Upper lobe of right lung (tissue), 1 donor: Measurements from ENCODE around the gene ASMT. TPM values are rescaled to one million over a fixed set of nuclear protein-coding genes. Genes with fewer than 3 reads are reported as not detected.
"Not testable (repeated sequence)": the region's sequence is repeated elsewhere in the genome, so short reads cannot be mapped to it uniquely, and the experiment has no call there.

ENCODE experiments used
- ATAC-seq: fragments of 200-7000 bp; cut with Tn5 transposase; one replicate; pipeline ENCODE4 v1.9.1; 2020; ENCODE audit warnings: mild to moderate bottlenecking, moderate library complexity
- DNase-seq: peaks from one replicate; pipeline ENCODE4 v3.0.0-alpha.2; 2020
- H3K27ac ChIP-seq: fragments of 200-600 bp; one replicate; pipeline ENCODE4 v1.8.0; 2022
- H3K27me3 ChIP-seq: fragments of 200-600 bp; one replicate; pipeline ENCODE4 v1.8.0; 2022; ENCODE audit warnings: mild to moderate bottlenecking
- H3K36me3 ChIP-seq: fragments of 200-600 bp; one replicate; pipeline ENCODE4 v1.8.0; 2022
- H3K4me1 ChIP-seq: fragments of 200-600 bp; one replicate; pipeline ENCODE4 v1.8.0; 2022
- H3K4me3 ChIP-seq: fragments of 200-600 bp; one replicate; pipeline ENCODE4 v1.8.0; 2022; ENCODE audit warnings: mild to moderate bottlenecking
- H3K9me3 ChIP-seq: fragments of 200-600 bp; one replicate; pipeline ENCODE4 v1.8.0; 2022
- CTCF ChIP-seq: fragments of 200-600 bp; IDR thresholded peaks from one replicate; pipeline ENCODE4 v1.8.0; 2022; ENCODE audit warnings: antibody characterized with exemption
- intact Hi-C: fragments of 100-400 bp; cut with DNase I; formaldehyde crosslinking; loops from one replicate; pipeline ENCODE4 v1.11.0; 2022
- total RNA-seq: library from RNA; stranded (reverse); fragmentation: NEBNext Ultra II Directional; extraction: Animal tissue kit (Norgen Biotek cat#: 25700); gene quantifications from one replicate; pipeline ENCODE4 v1.2.1, GENCODE V29; 2021
- donor health status: DM: no; HTN: yes; CAD: no; lungs with severe emphysema.

The ASMT gene
- total RNA-seq, 1 donor from 2014 or later = not detected

- no peak for DNase-seq
Observed at GRCh38 chrX:1679238-1679637, 64.4 kb downstream of the ASMT start.

GRCh38 chrX:1681439-1681838, 66.6 kb downstream of the ASMT start:
- Histone ChIP-seq H3K27ac (no peak overlapping the region), H3K9me3 (no peaks in the 10 kb centered on the region), H3K36me3 (no peaks in the 10 kb centered on the region), H3K4me1 (no peaks in the 10 kb centered on the region), H3K4me3 (no peak overlapping the region), H3K27me3 (no peaks in the 10 kb centered on the region)
- DNase-seq = no peak
- TF ChIP-seq CTCF = no peak
- no peak for ATAC-seq
- intact Hi-C loops = no loop called here

More at GRCh38 chrX:1679238-1679637, 64.4 kb downstream of the ASMT start:
- no peaks in the 10 kb centered on the region for H3K36me3 ChIP-seq
- ATAC-seq = no peak
- no peaks in the 10 kb centered on the region for H3K9me3 ChIP-seq
- H3K27ac ChIP-seq = no peak overlapping the region
- no peaks in the 10 kb centered on the region for H3K4me1 ChIP-seq
- TF ChIP-seq CTCF = no peak
- intact Hi-C loops = no loop called here
- no peak overlapping the region for H3K4me3 ChIP-seq
- no peaks in the 10 kb centered on the region for H3K27me3 ChIP-seq

GRCh38 chrX:1681856-1682255, 67.0 kb downstream of the ASMT start:
- ATAC-seq, H3K4me1 ChIP-seq, DNase-seq, H3K4me3 ChIP-seq, H3K27me3 ChIP-seq, H3K9me3 ChIP-seq, intact Hi-C loops, H3K36me3 ChIP-seq, H3K27ac ChIP-seq: not testable (repeated sequence)

GRCh38 chrX:1682501-1682900, 67.6 kb downstream of the ASMT start:
- H3K27me3 ChIP-seq, H3K36me3 ChIP-seq, H3K27ac ChIP-seq, H3K4me3 ChIP-seq, DNase-seq, intact Hi-C loops, ATAC-seq, H3K9me3 ChIP-seq, H3K4me1 ChIP-seq: not testable (repeated sequence)

GRCh38 chrX:1684883-1685282, 70.0 kb downstream of the ASMT start:
- H3K9me3 ChIP-seq, intact Hi-C loops, DNase-seq, H3K4me3 ChIP-seq, ATAC-seq, H3K36me3 ChIP-seq, H3K27me3 ChIP-seq, H3K27ac ChIP-seq, H3K4me1 ChIP-seq: not testable (repeated sequence)

GRCh38 chrX:1685444-1685880, 70.6 kb downstream of the ASMT start:
- H3K9me3 ChIP-seq, ATAC-seq, DNase-seq, H3K27me3 ChIP-seq, H3K36me3 ChIP-seq, H3K27ac ChIP-seq, H3K4me3 ChIP-seq, intact Hi-C loops, H3K4me1 ChIP-seq: not testable (repeated sequence)

- Histone ChIP-seq H3K4me1 (no peaks in the 10 kb centered on the region), H3K27me3 (no peaks in the 10 kb centered on the region), H3K27ac (no peak overlapping the region), H3K9me3 (no peaks in the 10 kb centered on the region), H3K36me3 (no peaks in the 10 kb centered on the region), H3K4me3 (no peak overlapping the region)
- TF ChIP-seq CTCF = no peak
- DNase-seq = no peak
- intact Hi-C loops = no loop called here
- no peak for ATAC-seq
Observed at GRCh38 chrX:1686642-1687041, 71.8 kb downstream of the ASMT start.

Other genes with a start within 250 kb of the ASMT start
- gene SLC25A6, start 222.9 kb upstream of the ASMT start, total RNA-seq = 337 TPM
- 23.8 TPM for gene ASMTL, start 162.2 kb upstream of the ASMT start, total RNA-seq
- gene P2RY8, start 77.9 kb upstream of the ASMT start, total RNA-seq = 3.1 TPM
- gene AKAP17A, start 23.5 kb upstream of the ASMT start, total RNA-seq = 46.3 TPM